ENCODE results near the gene D2HGDH.
"Not testable (repeated sequence)": the region's sequence is repeated elsewhere in the genome, so short reads cannot be mapped to it uniquely, and the experiment has no call there.

D2HGDH gene

DNA sequence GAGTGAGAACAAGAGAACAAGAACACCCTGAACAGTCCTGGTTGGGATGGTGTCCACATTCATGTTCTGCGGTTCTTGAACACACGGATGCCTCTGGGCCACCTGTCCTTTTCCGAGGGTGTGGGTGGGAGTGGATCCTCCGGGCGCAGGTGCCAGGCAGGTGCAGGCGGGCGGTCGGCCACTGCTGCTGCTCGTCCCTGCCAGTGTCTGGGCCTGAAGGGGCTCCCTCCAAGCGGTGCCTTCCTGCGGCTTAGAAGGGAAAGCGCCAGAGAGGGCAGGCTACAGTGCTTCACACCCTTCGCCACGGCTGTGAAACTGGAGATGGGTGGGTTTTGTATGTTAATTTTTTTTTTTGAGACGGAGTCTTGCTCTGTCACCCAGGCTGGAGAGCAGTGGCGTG lies 8.0 kb upstream of the D2HGDH start:
- no peak for DNase-seq

DNA sequence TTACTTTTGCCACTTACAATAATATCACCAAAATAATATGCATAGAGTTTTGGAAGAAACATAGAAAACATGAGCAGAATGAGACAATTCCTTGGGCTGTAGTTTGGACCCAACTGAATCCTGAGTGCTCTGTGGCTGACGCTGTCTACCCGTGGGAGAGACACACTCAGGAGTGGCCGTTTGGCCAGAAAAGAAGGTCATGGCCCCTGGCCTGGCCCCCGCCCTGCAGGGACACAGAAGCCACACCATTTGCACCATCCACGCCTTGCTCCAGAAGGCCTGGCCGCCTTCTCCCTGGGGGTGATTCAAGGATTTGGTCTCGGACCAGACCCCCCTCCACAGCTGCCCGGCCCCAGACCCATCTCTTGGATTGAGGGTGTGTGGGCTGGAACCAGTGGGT lies 6.4 kb upstream of the D2HGDH start:
- DNase-seq = no peak

DNA sequence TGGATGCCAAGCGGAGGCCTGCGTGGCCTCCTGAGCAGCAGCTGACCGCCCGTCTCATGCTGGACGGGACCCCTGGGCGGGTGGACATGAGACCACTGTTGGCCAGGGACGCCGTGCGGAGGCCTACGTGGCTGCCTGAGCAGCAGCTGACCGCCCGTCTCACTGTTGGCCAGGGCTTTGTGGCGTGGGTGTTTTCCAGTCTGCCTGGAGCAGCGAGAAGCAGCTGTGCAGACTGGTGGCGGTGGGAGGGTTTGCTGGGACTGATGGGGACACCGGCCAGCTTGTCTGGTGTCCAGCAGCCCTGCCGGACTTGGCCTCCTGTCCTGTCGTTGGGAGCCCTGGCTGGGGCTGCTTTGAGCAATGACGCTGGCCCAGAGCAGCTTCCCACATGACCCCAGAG lies 5.8 kb upstream of the D2HGDH start:
- no peak for DNase-seq

DNA sequence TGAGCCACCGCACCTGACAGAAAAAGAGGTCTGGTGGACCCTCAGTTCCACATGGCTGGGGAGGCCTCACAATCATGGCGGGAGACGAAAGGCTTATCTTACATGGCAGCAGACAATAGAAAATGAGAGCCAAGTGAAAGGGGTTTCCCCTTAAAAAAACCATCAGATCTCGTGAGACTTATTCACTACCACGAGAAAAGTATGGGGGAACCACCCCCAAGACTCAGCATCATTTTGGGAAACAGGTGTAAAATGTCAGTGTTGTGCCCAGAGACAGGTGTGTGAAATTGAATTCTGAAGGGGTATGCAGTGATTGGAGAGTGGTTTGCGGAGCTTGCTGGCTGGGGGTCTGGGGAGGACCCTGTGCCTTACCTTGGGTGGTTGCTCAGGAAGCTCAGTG lies 4.6 kb upstream of the D2HGDH start:
- no peak for DNase-seq

DNA sequence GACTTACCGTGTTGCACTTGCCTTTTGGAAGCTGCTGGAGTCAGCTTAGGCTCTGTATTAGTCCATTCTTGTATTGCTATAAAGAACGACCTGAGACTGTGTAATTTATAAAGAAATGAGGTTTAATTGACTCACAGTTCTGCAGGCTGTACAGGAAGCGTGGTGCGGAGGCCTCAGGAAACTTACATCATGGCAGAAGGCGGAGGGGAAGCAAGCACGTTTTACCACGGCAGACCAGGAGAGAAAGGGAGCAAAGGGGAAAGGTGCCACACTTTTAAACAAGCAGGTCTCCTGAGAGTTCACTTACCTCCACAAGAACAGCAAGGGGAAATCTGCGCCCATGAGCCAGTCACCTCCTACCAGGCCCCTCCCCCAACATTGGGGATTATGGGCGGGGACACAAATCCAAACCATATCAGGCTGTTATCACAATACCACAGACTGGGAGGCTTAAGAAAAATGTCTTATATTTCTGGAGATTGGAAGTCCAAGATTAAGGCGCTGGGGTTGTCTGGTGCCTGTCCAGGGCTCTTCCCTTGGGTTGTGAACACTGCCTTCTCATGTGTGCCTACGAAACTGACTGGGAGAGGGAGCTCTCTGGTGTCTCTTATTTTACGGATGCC lies 3.6 kb upstream of the D2HGDH start:
- no peak for DNase-seq

DNA sequence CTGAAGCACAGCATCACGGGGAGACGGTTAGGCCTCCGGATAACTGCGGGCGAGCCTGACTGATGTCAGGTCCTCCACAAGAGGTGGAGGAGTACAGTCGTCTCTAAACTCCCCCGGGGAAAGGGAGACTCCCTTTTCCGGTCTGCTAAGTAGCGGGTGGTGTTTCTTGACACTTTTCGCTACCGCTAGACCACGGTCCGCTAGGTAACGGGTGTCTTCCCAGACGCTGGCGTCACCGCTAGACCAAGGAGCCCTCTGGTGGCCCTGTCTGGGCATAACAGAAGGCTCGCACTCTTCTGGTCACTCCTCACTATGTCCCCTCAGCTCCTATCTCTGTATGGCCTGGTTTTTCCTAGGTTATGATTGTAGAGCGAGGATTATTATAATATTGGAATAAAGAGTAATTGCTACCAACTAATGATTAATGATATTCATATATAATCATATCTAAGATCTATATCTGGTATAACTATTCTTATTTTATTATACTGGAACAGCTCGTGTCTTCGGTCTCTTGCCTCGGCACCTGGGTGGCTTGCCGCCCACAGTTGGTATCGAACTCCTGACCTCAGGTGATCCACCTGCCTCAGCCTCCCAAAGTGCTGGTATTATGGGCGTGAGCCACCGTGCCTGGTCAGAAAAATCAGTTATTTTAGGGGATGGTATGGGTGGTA lies 1.8 kb upstream of the D2HGDH start:
- peak; percentile 17 for DNase-seq

DNA sequence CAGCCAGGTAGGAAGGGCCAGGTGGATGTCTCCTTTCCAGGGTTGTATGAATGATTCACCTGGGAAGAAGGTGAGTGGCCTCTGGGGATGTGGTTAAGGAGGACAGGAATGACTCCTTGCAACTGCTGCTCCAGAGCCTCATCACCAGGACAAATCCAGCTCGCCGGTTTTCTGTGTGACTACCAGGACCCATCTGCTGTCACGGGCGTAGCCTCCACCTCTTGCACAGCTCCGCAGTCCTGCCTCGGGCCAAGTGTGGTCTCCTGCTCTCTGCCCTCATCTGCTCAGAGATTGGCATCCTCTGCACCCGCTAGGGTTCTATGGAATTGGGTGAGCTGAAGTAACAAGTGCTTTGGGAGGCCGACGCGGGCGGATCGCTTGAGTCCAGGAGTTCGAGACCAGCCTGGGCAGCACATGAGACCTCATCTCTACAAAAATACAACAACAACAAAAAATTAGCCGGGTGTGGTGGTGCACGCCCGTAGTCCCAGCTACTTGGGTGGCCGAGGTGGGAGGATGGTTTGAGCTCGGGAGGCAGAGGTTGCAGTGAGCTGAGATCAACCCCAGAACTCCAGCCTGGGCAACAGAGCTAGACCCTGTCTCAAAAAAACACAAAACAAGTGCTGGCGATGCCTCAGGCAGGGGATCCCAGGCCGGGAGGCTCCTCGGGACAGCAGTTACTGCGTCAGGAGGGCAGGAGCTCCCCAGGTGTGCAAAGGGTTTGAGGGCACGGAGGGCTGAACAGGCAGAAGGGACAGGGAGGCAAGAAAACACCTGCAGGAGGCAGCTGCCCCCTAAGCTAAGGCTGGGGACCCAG lies 831 bp upstream of the D2HGDH start:
- no peak for DNase-seq

DNA sequence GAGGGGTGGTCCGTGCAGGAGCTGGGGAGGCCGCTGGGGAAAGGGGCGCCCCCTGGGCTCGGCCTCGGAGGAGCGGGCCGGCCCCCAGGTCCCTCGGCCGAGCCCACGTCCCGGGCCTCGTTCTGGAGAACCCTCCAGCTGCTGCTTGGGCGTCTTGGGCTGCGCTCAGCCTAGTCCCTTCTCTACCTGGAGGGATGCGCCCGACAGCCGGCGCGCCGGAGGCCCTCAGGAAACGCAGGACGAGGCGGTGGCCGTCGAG lies 293 bp upstream of the D2HGDH start:
- DNase-seq = no peak

DNA sequence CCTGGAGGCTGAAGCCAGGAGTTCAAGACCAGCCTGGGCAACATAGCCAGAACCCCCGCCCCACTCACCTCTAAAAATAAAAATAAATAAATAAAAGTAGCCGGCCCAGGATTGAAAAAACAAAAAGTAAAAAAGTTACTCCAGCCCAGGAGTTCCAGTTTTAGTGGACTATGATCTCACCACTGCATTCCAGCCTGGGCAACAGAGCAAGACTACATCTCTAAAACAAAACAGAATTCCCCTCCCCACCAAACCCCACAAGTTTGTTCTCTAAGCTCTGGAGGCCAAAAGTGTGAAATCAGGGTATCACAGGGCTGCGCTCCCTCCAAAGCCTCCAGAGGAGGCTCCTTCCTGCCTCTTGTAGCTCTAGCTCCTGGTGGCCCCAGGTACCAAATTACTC lies 1.7 kb downstream of the D2HGDH start:
- DNase-seq = no peak

DNA sequence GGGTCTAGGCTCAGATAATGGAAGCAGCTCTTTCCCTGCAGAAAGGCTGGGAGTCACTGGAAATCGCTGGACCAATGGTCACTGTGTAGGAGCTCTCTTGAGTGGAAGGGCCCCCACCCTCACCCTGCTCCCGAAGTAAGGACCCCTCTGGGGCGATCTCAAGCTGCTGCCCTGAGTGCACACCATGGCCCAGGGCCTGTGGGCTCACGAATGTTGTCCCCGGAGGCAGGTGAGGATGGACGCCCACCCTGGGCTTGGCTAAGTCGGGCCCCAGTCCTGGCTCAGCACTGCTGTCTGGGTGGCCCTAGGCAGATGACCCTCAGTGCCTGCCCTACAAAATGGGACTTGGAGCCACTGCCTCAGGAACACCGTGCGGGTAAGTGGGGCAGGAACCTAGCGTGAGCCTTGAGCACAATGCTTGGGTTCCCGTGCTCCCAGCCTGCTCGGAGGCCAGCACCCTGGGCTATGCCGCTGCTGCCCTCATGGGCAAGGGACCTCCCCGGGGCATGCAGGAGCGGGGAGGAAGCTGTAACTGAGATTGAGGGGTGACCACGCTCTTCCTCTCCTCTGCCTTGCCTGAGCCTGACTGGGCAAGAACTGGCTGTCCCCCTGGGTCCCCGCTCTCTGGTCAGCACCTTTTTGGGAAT lies 3.7 kb downstream of the D2HGDH start:
- DNase-seq = no peak

DNA sequence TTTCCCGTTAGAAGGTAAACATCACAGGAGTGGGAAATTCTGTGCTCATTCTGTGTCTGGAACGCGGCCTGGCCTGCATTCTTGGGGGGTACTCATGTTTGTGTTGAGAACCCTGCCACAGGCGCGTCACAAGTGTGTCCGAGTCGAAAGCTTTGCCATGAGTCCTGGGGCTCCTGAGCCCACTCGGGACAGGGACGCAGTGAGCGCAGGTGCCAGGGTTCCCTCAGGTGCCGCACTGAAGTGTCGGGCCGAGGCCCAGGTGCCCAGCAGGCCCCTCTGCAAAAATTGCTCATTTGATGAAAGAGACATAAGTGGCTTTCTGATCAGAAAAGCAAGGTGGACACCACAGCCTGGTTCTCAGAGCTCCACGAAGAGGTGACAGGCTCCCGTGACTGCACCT lies 4.7 kb downstream of the D2HGDH start:
- no peak for DNase-seq

DNA sequence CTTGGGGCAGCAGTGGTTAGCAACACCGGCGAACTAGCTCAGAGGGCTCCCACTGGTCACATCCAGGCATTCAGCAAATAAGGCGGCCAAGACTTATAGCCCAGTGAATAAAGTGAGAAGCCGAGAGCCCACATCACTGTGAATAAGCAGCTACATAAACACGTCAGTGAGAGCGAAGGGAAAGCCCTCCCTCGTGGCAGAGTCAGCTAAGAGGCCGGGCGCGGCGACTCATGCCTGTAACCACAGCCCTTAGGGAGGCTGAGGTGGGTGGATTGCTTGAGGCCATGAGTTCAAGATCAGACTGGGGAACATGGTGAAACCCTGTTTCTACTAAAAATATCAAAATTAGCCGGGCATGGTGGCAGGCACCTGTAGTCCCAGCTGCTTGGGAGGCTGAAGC lies 5.2 kb downstream of the D2HGDH start:
- peak; percentile 49 for DNase-seq

DNA sequence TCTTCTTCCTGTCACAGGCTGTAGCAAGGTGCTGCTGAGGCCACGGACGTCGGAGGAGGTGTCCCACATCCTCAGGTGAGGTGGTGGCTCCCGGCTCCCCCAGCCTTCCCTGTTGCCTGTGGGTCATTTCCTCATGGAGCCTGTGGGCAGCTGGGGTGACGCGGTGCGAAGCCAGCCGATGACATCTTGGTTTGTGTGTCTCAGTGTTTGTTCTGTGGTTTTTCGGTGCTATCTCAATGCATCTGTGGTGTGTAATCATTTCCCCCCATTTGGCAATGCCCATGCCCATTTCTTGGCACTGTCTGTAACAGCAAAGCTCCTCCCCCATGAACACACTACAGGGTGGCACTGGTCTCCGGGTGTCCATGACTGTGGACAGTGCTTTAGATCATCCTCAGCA lies 6.6 kb downstream of the D2HGDH start:
- DNase-seq = no peak

DNA sequence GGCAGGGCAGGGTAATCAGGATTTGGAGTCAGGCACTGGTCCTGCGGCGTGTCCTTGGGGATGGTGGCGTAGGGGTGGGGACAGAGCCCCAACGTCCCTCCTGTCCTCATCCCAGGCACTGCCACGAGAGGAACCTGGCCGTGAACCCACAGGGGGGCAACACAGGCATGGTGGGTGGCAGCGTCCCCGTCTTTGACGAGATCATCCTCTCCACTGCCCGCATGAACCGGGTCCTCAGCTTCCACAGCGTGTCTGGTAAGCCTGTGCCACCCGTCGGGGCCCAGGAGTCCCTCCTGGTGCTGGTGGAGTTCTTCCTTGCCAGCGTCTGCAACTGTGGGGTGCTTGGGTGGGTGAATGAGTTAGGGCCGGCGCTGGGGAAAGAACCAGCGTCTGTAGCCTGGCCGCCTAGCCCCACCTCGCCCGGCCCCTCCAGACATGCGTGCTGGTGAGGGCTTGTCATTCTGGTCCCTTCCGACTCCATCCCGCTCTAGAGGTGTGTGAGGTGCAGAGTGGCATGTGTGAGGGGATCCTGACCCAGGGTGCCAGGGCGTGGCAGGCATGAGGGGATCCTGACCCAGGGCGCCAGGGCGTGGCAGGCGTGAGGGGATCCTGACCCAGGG lies 8.0 kb downstream of the D2HGDH start:
- no peak for DNase-seq

DNA sequence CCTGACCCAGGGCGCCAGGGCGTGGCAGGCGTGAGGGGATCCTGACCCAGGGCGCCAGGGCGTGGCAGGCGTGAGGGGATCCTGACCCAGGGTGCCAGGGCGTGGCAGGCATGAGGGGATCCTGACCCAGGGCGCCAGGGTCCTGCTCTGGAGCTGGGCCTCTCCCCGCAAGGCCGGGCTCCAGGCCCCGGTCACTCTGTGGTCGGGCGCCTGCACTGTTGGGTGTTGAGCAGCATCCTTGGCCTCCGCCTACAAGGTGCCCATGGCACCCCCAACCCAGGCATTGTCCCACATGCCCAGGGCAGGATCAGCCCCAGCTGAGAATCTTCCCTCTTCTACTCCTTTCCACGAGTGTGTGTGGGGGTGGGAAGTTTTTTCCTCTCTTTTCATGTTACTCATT lies 8.6 kb downstream of the D2HGDH start:
- DNase-seq = not testable (repeated sequence)

DNA sequence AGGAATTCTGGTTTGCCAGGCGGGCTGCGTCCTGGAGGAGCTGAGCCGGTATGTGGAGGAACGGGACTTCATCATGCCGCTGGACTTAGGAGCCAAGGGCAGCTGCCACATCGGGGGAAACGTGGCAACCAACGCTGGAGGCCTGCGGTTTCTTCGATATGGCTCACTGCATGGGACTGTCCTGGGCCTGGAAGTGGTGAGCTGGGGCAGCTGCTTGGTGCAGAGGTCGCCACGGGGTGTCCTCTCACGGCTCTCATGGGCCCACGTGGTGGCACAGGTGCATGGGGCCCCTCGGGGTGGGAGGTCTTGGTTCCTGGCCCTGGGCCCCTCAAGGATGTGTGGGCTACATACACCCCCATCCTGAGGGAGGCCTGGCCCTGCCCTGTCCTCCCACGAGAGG lies 9.2 kb downstream of the D2HGDH start:
- DNase-seq = no peak

DNA sequence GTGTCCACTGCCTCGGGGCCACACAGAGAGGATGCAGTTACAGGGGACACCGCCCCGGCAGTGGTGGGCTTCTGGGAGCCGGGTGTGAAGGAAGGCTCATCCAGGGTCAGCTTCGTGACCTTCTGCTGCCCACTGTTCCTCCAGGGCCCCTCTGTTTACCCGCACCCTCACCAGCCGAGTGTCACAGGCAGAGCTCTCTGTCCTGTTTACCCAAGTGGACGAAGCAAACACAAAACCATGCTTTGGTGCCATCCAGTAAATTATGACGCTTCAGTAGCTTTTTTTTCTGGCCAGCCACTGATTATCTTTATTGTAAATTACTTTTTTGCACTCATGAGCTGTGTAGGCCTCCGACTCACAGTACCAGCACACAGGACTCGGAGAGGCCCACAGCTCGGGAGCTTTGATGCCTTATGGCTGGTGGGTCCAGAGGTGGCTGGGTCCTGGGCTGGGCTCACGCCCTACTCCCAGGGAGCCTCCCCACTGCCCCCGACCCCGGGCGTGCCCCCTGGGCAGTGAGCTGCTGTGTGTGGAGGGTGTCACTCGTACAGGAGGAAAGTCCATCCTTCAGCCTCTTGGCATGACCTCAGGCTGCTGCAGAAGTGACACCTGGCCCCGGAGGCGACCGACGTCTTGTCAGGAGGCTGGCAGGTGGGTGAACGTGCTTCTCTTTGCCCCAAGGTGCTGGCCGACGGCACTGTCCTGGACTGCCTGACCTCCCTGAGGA lies 9.8 kb downstream of the D2HGDH start:
- DNase-seq = no peak

DNA sequence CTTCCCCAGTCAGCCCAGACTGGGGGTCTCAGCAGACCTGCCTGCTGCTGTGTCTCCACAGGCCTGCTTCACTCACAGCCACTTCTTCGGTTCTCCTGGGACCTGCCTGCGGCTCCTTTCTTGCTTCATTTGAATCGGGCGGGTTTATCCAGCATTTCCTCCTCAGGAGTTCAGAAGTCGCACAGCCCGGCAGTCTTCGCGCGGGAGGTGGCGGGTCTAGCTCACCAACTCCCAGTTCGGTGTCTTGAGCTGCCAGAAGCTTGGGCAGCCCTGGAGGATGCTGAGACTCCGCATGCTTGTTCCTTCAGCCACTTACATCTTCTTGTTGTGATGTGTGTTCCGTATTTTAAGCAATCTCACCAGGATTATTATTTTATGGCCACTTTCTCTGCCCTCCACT lies 10.8 kb downstream of the D2HGDH start:
- DNase-seq = no peak

DNA sequence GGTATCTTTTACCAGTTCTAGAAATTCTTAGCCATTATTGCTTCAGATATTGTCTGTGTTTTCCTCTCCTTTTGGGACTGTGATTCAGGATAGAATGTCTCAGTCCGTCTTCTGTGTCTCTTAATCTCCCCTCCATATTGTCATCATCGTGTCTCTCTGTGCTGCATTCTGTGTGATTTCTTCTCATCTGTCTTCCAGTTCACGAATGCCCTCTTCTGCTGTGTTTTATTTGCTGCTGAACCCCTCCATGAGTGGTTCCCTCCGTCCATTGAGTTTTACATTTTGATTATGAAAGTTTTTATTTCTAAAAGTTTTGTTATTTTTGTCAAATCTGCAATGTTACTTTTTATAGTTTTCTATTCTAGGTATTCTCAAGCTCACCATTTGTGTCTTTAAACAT lies 11.7 kb downstream of the D2HGDH start:
- DNase-seq = no peak

DNA sequence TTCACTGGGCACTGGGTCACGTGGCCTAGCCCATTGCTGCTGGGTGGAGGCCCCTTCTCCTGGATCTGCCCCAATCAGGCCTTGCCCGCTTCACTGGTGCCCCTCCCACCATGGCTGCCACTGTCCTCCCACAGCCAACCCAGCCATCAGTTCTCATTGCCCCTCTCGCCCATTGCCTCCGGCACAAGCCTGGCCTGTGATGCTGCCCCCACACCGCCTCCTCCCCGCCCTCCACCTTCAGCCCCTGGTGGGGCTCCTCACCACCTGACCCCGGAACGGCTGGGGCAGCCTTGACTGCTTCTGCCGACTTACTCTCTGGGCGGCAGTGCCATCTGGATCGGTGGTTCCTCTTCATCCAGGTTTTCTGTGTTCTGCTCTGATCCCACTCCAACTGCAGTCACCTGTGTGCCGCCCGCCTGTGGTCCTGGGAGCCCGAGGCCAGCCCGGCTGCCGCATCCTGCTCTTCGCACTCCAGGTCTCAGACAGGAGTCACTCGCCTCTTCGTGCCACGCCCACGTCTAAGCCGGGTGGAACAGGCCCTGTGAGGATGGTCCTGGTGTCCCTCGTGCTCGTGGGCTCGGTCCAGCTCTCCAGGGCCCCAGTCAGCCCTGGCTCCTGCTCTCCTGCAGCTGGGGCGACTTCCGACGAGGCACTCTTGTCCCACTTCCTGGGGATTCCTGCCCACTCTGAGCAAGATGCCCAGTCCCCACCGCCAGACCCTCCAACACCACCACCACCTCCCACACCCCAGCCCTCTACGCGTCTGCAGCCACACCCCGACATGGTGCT lies 14.2 kb downstream of the D2HGDH start:
- DNase-seq = no peak

DNA sequence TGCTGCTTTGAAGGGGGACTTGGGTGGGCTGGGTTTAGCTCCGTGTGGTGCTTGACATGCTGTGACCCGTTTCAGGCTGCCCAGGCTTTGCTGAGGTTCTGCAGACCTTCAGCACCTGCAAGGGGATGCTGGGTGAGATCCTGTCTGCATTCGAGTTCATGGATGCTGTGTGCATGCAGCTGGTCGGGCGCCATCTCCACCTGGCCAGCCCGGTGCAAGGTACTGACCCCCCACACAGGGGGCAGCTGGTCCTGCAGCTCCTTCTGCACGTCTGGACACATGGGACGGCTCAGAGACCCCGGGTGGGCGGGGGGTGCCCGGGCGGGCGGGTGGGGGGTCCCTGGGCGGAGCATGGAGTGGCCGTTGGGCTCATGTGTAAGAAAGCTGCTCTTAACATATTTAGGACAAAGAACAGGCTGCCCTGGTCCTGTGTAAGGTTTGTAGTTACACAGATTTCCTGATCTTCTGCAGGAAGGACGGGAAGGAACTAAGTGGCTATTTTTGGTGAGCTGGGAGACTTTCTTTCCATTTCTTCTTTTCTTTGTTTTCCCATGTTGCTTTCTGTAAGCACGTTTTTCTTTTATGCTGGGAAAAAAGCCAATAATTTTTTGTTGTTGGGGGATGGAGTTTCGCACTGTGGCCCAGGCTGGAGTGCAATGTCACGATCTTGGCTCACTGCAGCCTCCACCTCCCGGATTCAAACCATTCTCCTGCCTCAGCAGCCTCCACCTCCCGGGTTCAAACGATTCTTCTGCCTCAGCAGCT lies 15.8 kb downstream of the D2HGDH start:
- no peak for DNase-seq
